Neural cell (in vitro differentiated cells): ENCODE measurements around the gene YWHAQ.
A peak's percentile ranks its signal among the peaks of the same experiment; 100 is the strongest.

Source experiments
- CTCF ChIP-seq: fragments of 450-650 bp; IDR thresholded peaks from 2 replicates; pipeline ENCODE4 v1.5.1; 2014; ENCODE audit warnings: antibody characterized with exemption, mild to moderate bottlenecking, moderate library complexity; ENCODE audit not compliant: poor library complexity, severe bottlenecking
- POLR2AphosphoS5 ChIP-seq: IDR thresholded peaks from 2 replicates; pipeline ENCODE4 v1.6.1; 2012

GRCh38 chr2:9630736-9631552, at the start of gene YWHAQ:
- TF ChIP-seq CTCF (peak; percentile 7), POLR2AphosphoS5 (peak; percentile 91)
